ENCODE results near the gene UBE2R2. TPM values are rescaled to one million over a fixed set of nuclear protein-coding genes. Genes with fewer than 3 reads are reported as not detected.
A peak's percentile ranks its signal among the peaks of the same experiment; 100 is the strongest.
"Not testable (repeated sequence)": the region's sequence is repeated elsewhere in the genome, so short reads cannot be mapped to it uniquely, and the experiment has no call there.

UBE2R2 gene
- total RNA-seq, 1 donor from 2014 or later, result 25.5 TPM

- ATAC-seq, result no peak
These were observed 16.8 kb upstream of the UBE2R2 start for GRCh38 chr9:33799928-33800704.

GRCh38 chr9:33800886-33801285 is 16.1 kb upstream of the UBE2R2 start:
- no peak for ATAC-seq

DNA sequence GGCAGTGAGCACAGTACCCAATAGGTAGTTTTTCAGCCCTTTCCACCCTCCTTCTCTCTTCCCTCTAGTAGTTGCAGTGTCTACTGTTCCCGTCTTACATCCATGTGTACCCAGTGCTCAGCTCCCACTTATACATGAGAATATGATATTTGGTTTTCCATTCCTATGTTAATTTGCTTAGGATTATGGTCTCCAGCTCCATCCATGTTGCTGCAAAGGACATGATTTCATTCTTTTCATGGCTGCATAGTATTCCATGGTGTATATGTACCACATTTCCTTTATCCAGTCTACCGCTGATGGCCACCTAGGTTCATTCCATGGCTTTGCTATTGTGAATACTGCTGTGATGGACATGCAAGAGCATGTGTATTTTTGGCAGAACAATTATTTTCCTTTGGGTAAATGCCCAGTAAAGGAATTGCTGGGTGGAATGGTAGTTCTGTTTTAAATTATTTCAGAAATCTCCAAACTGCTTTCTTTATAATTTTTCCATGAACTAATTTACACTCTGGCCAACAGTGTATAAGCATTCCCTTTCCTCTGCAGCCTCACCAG is 14.9 kb upstream of the UBE2R2 start:
- not testable (repeated sequence) for ATAC-seq

DNA sequence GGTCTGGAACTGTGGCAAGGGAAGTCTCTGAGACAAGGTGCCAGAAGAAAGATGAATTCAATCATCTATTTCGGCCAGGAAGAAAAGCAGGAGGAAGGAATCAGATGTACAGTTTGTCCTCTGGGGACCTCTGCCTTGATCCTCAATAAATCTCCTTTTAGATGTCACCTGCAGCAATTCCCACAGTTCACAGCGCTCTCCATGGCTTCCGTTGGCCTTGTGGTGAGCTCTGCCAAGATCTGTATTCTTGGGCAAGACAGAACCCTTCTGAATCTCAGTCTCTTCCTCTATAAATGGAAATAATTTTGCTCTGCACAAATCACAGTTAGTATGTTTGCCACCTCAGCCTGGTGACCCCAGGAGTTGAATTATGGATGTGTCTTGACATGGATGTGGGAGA is 12.8 kb upstream of the UBE2R2 start:
- ATAC-seq, result not testable (repeated sequence)

GRCh38 chr9:33807156-33807555 is 9.8 kb upstream of the UBE2R2 start:
- peak; percentile 84 for ATAC-seq

- ATAC-seq, result not testable (repeated sequence)
These were observed 8.0 kb upstream of the UBE2R2 start for GRCh38 chr9:33808979-33809322.

- no peak for ATAC-seq
These were observed 7.5 kb upstream of the UBE2R2 start for GRCh38 chr9:33809506-33809905.

GRCh38 chr9:33813712-33814641 is 3.0 kb upstream of the UBE2R2 start:
- peak; percentile 33 for ATAC-seq

- no peak for ATAC-seq
These were observed 1.2 kb upstream of the UBE2R2 start for GRCh38 chr9:33815781-33816180.

- ATAC-seq, result peak; percentile 40
These were observed 587 bp downstream of the UBE2R2 start for GRCh38 chr9:33817327-33818166.

- no peak for ATAC-seq
These were observed 1.3 kb downstream of the UBE2R2 start for GRCh38 chr9:33818167-33818846.

DNA sequence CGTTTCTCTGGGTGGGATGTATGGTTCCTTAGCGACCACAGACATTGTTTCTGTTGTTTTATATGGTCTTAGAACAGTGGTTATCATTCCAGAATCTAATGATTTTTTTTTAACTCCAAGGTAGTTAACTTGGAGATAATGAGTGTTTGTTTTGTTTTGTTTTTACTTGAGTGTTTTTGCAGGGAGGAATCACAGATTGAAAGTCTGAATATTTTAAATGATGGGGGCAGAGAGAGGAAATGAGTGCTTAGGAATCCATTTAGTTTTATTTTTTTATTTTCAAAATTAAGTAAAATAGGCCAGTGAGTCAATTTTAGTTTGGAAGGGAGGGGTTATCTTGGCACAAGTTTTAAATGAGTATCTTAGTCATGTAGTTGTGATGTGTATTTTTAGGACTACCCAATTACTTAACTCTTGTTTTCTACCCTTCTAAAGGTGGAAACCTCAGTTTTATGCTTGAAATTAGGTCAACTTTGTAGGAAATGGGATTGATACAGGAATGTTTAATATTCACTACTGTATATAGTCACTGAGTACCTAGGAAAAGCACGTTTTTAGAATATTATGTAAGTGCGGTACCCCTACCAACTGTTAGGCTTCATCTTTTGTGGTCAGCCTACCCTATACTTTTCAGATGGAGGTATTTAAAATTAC is 2.0 kb downstream of the UBE2R2 start:
- no peak for ATAC-seq

DNA sequence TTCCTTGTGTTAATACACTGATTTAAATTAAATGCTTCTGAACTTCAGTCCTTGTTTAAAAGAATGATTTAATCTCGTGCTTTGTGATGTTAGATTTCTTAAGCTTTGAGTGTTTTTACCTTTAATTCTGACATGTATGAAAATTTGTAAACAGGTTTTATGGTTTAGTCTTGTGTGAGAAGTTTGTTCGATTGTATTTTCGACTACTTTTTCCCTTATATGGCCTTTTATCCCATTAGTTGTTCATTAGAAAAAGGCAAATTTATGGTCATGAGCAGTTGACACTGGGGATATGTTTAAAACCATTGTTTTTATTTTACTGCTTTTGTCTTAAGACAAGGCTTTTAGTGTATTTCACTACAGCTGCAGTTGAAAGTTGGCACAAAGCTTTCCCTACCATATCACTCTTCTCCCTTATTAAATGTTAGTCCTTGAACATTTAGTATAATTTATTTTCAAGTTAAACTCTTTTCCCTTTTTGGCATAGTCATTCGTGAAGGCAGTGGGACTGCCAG is 3.3 kb downstream of the UBE2R2 start:
- no peak for ATAC-seq

DNA sequence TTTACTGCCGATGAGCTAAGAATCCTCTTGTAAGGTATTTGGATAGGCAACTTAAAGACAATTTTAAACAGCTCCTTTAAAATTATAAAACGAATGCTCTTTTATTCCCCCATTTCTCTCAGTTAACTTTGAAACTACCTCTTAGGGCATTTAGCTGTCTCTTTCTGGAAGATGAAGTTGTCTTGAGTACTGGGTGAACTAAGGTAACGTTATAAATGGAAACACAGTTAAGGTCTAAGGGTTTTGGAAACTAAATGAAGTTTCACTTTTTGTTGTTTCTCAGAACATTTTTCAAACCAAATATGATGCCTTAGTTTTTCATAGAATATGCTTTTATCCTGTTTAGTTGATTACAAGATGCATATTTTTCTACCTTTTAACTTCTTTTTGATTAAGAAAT is 6.8 kb downstream of the UBE2R2 start:
- no peak for ATAC-seq

DNA sequence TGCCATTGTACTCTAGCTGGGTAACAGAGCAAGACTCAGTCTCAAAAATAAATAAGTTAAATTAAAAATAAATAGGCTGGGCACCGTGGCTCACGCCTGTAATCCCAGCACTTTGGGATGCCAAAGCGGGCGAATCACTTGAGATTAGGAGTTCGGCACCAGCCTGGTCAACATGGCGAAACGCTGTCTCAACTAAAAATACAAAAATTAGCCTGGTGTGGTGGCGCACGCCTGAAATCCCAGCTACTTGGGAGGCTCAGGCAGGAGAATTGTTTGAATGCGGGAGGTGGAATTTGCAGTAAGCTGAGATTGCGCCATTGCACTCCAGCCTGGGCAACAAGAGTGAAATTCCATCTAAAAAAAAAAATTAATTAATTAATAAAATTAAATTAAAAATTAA is 10.3 kb downstream of the UBE2R2 start:
- not testable (repeated sequence) for ATAC-seq

DNA sequence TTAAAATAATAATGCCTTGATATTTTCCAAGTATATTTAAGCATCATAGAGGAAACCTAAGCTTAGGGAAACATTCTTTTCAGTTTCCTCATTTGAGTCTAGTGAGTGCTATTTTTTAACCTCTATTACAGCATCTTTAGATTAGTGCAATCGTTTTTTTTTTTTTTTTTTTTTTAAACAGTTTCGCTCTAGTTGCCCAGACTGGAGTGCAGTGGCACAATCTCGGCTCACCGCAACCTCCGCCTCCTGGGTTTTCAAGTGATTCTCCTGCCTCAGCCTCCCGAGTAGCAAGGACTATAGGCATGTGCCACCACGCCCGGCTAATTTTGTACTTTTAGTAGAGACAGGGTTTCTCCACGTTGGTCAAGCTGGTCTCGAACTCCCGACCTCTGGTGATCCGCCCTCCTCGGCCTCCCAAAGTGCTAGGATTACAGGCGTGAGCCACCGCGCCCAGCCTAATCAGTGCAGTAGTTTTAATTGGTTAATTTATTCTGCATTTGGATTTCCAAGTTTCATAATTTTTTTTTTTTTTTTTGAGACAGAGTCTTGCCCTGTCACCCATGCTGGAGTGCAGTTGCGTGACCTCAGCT is 12.8 kb downstream of the UBE2R2 start:
- not testable (repeated sequence) for ATAC-seq

- no peak for ATAC-seq
These were observed 18.8 kb downstream of the UBE2R2 start for GRCh38 chr9:33835625-33836260.

DNA sequence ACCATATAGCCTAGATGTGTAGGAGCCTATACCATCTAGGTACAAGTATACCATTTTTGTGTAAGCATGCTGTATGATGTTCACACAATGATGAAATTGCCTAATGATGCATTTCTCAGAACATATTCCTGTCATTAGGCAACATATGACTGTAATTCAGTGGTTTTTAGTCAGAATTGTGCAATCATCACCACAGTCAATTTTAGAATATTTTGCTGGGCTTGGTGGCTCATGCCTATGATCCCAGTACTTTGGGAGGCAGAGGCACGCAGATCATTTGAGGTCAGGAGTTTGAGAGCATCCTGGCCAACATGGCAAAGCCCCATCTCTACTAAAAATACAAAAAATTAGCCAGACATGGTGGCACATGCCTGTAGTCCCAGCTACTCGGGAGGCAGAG is 19.3 kb downstream of the UBE2R2 start:
- peak; percentile 91 for ATAC-seq

DNA sequence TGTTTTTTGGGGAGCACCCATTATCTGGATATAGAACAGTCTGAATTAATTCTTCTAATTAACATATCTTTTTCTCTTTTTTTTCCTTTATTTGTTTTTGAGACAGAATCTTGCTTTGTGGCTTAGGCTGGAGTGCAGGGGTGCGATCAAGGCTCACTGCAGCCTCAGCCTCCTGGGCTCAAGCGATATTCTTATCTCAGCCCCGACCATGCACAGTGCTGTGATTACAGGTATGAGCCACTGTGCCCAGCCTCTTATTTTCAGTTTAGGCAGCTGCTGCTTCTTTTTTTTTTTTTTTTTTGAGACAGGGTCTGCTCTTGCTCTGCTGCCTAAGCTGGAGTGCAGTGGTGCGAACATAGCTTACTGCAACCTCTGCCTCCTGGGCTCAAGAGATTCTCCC is 20.2 kb downstream of the UBE2R2 start:
- no peak for ATAC-seq

GRCh38 chr9:33840381-33840780 is 23.4 kb downstream of the UBE2R2 start:
- ATAC-seq, result no peak
